HEK293 (cell line): ENCODE results near the gene ZNF296.

Experiments
- BCL11B ChIP-seq: fragments of 450-650 bp; formaldehyde crosslinking; IDR thresholded peaks from 2 replicates; pipeline ENCODE4 v1.5.1; 2016; ENCODE audit warnings: low read depth, missing biosample characterization, missing genetic modification characterization
- EGR2 ChIP-seq: fragments of 450-650 bp; formaldehyde crosslinking; IDR thresholded peaks from 2 replicates; pipeline ENCODE4 v1.5.1; 2016; ENCODE audit warnings: low read depth, missing biosample characterization, missing genetic modification characterization
- GLIS1 ChIP-seq: fragments of 450-650 bp; formaldehyde crosslinking; IDR thresholded peaks from 2 replicates; pipeline ENCODE4 v1.5.1; 2016; ENCODE audit warnings: missing biosample characterization, missing genetic modification characterization
- MEIS1 ChIP-seq: sonication (generic); formaldehyde crosslinking; IDR thresholded peaks from 2 replicates; pipeline ENCODE4 v1.8.1; 2022; ENCODE audit warnings: missing genetic modification reagents, mild to moderate bottlenecking, borderline replicate concordance
- SCRT1 ChIP-seq: fragments of 450-650 bp; formaldehyde crosslinking; IDR thresholded peaks from 2 replicates; pipeline ENCODE4 v1.5.1; 2016; ENCODE audit warnings: missing biosample characterization, missing genetic modification characterization, borderline replicate concordance
- SETDB1 ChIP-seq: IDR thresholded peaks from one replicate; pipeline ENCODE4 v1.6.1; 2017; ENCODE audit warnings: mild to moderate bottlenecking, low read length, moderate library complexity, mixed read lengths; ENCODE audit not compliant: insufficient read length
- SP7 ChIP-seq: fragments of 450-650 bp; formaldehyde crosslinking; IDR thresholded peaks from 2 replicates; pipeline ENCODE4 v1.5.1; 2016; ENCODE audit warnings: missing biosample characterization, missing genetic modification characterization
- TCF7L2 ChIP-seq: IDR thresholded peaks from 2 replicates; pipeline ENCODE4 v1.6.1; 2011; ENCODE audit warnings: low read depth, mild to moderate bottlenecking, inconsistent platforms, low read length, moderate library complexity, borderline replicate concordance
- YY2 ChIP-seq: fragments of 450-650 bp; formaldehyde crosslinking; IDR thresholded peaks from 2 replicates; pipeline ENCODE4 v1.5.1; 2016; ENCODE audit warnings: missing biosample characterization, missing genetic modification characterization
- ZBTB1 ChIP-seq: fragments of 450-650 bp; formaldehyde crosslinking; IDR thresholded peaks from 2 replicates; pipeline ENCODE4 v1.5.1; 2016; ENCODE audit warnings: missing biosample characterization, missing genetic modification characterization
- ZFP37 ChIP-seq: fragments of 450-650 bp; formaldehyde crosslinking; IDR thresholded peaks from 2 replicates; pipeline ENCODE4 v1.5.1; 2016; ENCODE audit warnings: missing biosample characterization, missing genetic modification characterization
- ZNF132 ChIP-seq: fragments of 450-650 bp; formaldehyde crosslinking; IDR thresholded peaks from 2 replicates; pipeline ENCODE4 v1.5.1; 2017; ENCODE audit warnings: missing biosample characterization, missing genetic modification characterization, borderline replicate concordance
- ZNF138 ChIP-seq: fragments of 450-650 bp; formaldehyde crosslinking; IDR thresholded peaks from 2 replicates; pipeline ENCODE4 v1.5.1; 2016; ENCODE audit warnings: missing biosample characterization, missing genetic modification characterization, borderline replicate concordance
- ZNF140 ChIP-seq: fragments of 450-650 bp; formaldehyde crosslinking; IDR thresholded peaks from 2 replicates; pipeline ENCODE4 v1.5.1; 2016; ENCODE audit warnings: missing biosample characterization, missing genetic modification characterization
- ZNF174 ChIP-seq: fragments of 450-650 bp; formaldehyde crosslinking; IDR thresholded peaks from 2 replicates; pipeline ENCODE4 v1.5.0; 2017; ENCODE audit warnings: missing biosample characterization, mild to moderate bottlenecking, missing genetic modification characterization
- ZNF214 ChIP-seq: fragments of 450-650 bp; formaldehyde crosslinking; IDR thresholded peaks from 2 replicates; pipeline ENCODE4 v1.5.1; 2017; ENCODE audit warnings: missing biosample characterization, mild to moderate bottlenecking, missing genetic modification characterization, borderline replicate concordance
- ZNF26 ChIP-seq: fragments of 450-650 bp; formaldehyde crosslinking; IDR thresholded peaks from 2 replicates; pipeline ENCODE4 v1.5.1; 2016; ENCODE audit warnings: missing biosample characterization, missing genetic modification characterization
- ZNF362 ChIP-seq: fragments of 450-650 bp; formaldehyde crosslinking; IDR thresholded peaks from 2 replicates; pipeline ENCODE4 v1.5.1; 2016; ENCODE audit warnings: missing biosample characterization, missing genetic modification characterization
- ZNF394 ChIP-seq: fragments of 450-650 bp; formaldehyde crosslinking; IDR thresholded peaks from 2 replicates; pipeline ENCODE4 v1.5.1; 2016; ENCODE audit warnings: missing biosample characterization, missing genetic modification characterization, mild to moderate bottlenecking, moderate library complexity, borderline replicate concordance
- ZNF398 ChIP-seq: fragments of 450-650 bp; formaldehyde crosslinking; IDR thresholded peaks from 2 replicates; pipeline ENCODE4 v1.5.1; 2017; ENCODE audit warnings: missing biosample characterization, missing genetic modification characterization
- ZNF449 ChIP-seq: fragments of 450-650 bp; formaldehyde crosslinking; IDR thresholded peaks from 2 replicates; pipeline ENCODE4 v1.5.1; 2017; ENCODE audit warnings: missing biosample characterization, mild to moderate bottlenecking, missing genetic modification characterization, moderate library complexity
- ZNF473 ChIP-seq: fragments of 450-650 bp; formaldehyde crosslinking; IDR thresholded peaks from 2 replicates; pipeline ENCODE4 v1.5.1; 2017; ENCODE audit warnings: missing biosample characterization, missing genetic modification characterization
- ZNF560 ChIP-seq: fragments of 450-650 bp; formaldehyde crosslinking; IDR thresholded peaks from 2 replicates; pipeline ENCODE4 v1.5.1; 2017; ENCODE audit warnings: missing biosample characterization, missing genetic modification characterization, borderline replicate concordance
- ZNF792 ChIP-seq: fragments of 450-650 bp; formaldehyde crosslinking; IDR thresholded peaks from 2 replicates; pipeline ENCODE4 v1.5.1; 2016; ENCODE audit warnings: missing biosample characterization, missing genetic modification characterization
- TF ChIP-seq, protein P1 (sequence below): fragments of 450-650 bp; formaldehyde crosslinking; IDR thresholded peaks from 2 replicates; pipeline ENCODE4 v1.5.1; 2016; ENCODE audit warnings: missing biosample characterization, missing genetic modification characterization
- TF ChIP-seq, protein P2 (sequence below): fragments of 450-650 bp; formaldehyde crosslinking; IDR thresholded peaks from 2 replicates; pipeline ENCODE4 v1.5.1; 2016; ENCODE audit warnings: missing biosample characterization, missing genetic modification characterization, borderline replicate concordance
- TF ChIP-seq, protein P3 (sequence below): fragments of 450-650 bp; formaldehyde crosslinking; IDR thresholded peaks from 2 replicates; pipeline ENCODE4 v1.5.1; 2016; ENCODE audit warnings: missing biosample characterization, missing genetic modification characterization

ZNF296 gene

DNA sequence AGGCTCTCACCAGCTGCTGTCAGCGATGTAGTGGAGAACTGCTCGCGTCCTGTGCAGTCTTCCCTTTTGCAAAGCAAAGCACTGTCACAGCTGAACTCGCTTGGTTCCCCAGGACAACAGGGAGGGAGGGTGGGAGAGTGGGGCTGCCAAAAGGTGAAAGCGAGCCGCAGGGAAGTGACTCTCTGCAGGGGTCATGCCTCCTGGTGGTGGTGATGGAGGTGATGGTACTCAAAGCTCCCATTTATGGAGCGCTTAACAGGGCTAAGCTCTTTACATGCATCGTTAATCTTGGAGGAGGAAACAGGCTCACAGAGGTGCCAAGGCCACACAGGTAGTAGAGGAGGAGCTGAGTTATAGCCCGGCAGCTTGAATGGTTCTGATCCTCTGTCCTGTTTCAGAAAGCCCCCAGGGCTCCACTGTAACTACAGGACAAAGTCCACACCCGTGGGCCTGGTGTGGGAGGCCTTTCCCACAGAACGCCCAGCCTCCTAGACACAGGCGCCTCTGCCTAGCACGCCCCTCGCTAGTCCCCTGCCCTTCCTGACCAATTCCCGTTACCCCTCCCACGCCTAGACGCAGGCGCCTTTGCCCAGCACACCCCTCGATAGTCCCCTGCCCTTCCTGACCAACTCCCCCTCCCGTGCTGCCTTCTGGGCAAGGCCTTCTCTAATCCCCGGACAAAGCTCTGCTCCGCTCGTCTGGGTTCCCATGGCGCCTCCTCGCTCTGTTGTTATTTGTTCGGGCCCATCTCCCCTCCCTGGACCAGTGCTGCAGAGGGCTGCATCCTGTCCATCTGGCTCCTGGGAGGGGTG, 27.4 kb upstream of the ZNF296 start (continued):
- TF ChIP-seq BCL11B (tag by site-specific recombination) (no peak), ZNF26 (tag by site-specific recombination) (no peak), ZNF473 (tag by site-specific recombination) (no peak), ZNF174 (no peak), SP7 (peak; percentile 44; the same call in 1 of the 2 replicates), ZNF449 (tag by site-specific recombination) (no peak), GLIS1 (tag by site-specific recombination) (peak; percentile 100), ZNF394 (no peak), SETDB1 (no peak), ZNF138 (tag by site-specific recombination) (no peak), ZNF362 (tag by site-specific recombination) (no peak), ZNF560 (tag by site-specific recombination) (no peak), TCF7L2 (no peak), ZFP37 (no peak), ZNF398 (no peak), MEIS1 (CRISPR knock-in tag) (no peak), ZNF214 (tag by site-specific recombination) (no peak), EGR2 (tag by site-specific recombination) (peak; percentile 83), ZNF792 (tag by site-specific recombination) (no peak), YY2 (tag by site-specific recombination) (no peak), ZNF132 (no peak), ZNF140 (no peak), ZBTB1 (tag by site-specific recombination) (no peak), SCRT1 (tag by site-specific recombination) (no peak)
- TF ChIP-seq, protein P1, sequence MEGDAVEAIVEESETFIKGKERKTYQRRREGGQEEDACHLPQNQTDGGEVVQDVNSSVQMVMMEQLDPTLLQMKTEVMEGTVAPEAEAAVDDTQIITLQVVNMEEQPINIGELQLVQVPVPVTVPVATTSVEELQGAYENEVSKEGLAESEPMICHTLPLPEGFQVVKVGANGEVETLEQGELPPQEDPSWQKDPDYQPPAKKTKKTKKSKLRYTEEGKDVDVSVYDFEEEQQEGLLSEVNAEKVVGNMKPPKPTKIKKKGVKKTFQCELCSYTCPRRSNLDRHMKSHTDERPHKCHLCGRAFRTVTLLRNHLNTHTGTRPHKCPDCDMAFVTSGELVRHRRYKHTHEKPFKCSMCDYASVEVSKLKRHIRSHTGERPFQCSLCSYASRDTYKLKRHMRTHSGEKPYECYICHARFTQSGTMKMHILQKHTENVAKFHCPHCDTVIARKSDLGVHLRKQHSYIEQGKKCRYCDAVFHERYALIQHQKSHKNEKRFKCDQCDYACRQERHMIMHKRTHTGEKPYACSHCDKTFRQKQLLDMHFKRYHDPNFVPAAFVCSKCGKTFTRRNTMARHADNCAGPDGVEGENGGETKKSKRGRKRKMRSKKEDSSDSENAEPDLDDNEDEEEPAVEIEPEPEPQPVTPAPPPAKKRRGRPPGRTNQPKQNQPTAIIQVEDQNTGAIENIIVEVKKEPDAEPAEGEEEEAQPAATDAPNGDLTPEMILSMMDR (tag by site-specific recombination), result no peak
- TF ChIP-seq, protein P2, sequence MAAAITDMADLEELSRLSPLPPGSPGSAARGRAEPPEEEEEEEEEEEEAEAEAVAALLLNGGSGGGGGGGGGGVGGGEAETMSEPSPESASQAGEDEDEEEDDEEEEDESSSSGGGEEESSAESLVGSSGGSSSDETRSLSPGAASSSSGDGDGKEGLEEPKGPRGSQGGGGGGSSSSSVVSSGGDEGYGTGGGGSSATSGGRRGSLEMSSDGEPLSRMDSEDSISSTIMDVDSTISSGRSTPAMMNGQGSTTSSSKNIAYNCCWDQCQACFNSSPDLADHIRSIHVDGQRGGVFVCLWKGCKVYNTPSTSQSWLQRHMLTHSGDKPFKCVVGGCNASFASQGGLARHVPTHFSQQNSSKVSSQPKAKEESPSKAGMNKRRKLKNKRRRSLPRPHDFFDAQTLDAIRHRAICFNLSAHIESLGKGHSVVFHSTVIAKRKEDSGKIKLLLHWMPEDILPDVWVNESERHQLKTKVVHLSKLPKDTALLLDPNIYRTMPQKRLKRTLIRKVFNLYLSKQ, result no peak
- TF ChIP-seq, protein P3, sequence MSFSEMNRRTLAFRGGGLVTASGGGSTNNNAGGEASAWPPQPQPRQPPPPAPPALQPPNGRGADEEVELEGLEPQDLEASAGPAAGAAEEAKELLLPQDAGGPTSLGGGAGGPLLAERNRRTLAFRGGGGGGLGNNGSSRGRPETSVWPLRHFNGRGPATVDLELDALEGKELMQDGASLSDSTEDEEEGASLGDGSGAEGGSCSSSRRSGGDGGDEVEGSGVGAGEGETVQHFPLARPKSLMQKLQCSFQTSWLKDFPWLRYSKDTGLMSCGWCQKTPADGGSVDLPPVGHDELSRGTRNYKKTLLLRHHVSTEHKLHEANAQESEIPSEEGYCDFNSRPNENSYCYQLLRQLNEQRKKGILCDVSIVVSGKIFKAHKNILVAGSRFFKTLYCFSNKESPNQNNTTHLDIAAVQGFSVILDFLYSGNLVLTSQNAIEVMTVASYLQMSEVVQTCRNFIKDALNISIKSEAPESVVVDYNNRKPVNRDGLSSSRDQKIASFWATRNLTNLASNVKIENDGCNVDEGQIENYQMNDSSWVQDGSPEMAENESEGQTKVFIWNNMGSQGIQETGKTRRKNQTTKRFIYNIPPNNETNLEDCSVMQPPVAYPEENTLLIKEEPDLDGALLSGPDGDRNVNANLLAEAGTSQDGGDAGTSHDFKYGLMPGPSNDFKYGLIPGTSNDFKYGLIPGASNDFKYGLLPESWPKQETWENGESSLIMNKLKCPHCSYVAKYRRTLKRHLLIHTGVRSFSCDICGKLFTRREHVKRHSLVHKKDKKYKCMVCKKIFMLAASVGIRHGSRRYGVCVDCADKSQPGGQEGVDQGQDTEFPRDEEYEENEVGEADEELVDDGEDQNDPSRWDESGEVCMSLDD (tag by site-specific recombination), result no peak
